T-helper 2 cell treated with Interferon-gamma antibody and Interleukin-4, amounts not matched to agents 5 μg/mL and 100 μg/mL, for 36 hours (primary cell): ENCODE data around the gene GABRB3.

ENCODE experiments used
- DNase-seq: peaks from one replicate; pipeline ENCODE4 v3.0.0; 2021; ENCODE audit warnings: low spot score
- H3K27ac Mint-ChIP-seq: one replicate; pipeline ENCODE4 v1.8.0; 2021; ENCODE audit warnings: mild to moderate bottlenecking, mixed read lengths
- H3K27me3 Mint-ChIP-seq: one replicate; pipeline ENCODE4 v1.8.0; 2021; ENCODE audit warnings: low read depth, mixed read lengths
- H3K36me3 Mint-ChIP-seq: one replicate; pipeline ENCODE4 v1.8.0; 2021; ENCODE audit warnings: low read depth, mixed read lengths
- H3K4me1 Mint-ChIP-seq: one replicate; pipeline ENCODE4 v1.8.0; 2021; ENCODE audit warnings: low read depth, mixed read lengths
- H3K4me3 Mint-ChIP-seq: one replicate; pipeline ENCODE4 v1.8.0; 2022; ENCODE audit warnings: mild to moderate bottlenecking, moderate library complexity, mixed read lengths
- H3K9me3 Mint-ChIP-seq: one replicate; pipeline ENCODE4 v1.8.0; 2021; ENCODE audit warnings: mixed read lengths

GABRB3 gene

GRCh38 chr15:26676115-26676514 lies 96.8 kb downstream of the GABRB3 start:
- H3K9me3 Mint-ChIP-seq: peaks cover 42% of the 10 kb centered on the region
- no peak overlapping the region for H3K27ac Mint-ChIP-seq
- DNase-seq: no peak
- H3K27me3 Mint-ChIP-seq: no peaks in the 10 kb centered on the region
- H3K36me3 Mint-ChIP-seq: no peaks in the 10 kb centered on the region
- no peak overlapping the region for H3K4me3 Mint-ChIP-seq
- no peaks in the 10 kb centered on the region for H3K4me1 Mint-ChIP-seq

- no peak for DNase-seq
- H3K27ac Mint-ChIP-seq: no peak overlapping the region
- H3K4me1 Mint-ChIP-seq: no peaks in the 10 kb centered on the region
- no peaks in the 10 kb centered on the region for H3K36me3 Mint-ChIP-seq
- no peaks in the 10 kb centered on the region for H3K27me3 Mint-ChIP-seq
- no peak overlapping the region for H3K4me3 Mint-ChIP-seq
- peaks cover 38% of the 10 kb centered on the region for H3K9me3 Mint-ChIP-seq
Measured at GRCh38 chr15:26674467-26674866, 98.4 kb downstream of the GABRB3 start.

- no peak for DNase-seq
- Mint-ChIP-seq H3K4me3 (no peak overlapping the region), H3K9me3 (peaks cover 48% of the 10 kb centered on the region), H3K27me3 (no peaks in the 10 kb centered on the region), H3K27ac (no peak overlapping the region), H3K4me1 (no peaks in the 10 kb centered on the region), H3K36me3 (no peaks in the 10 kb centered on the region)
Measured at GRCh38 chr15:26673445-26673844, 99.4 kb downstream of the GABRB3 start.

- Mint-ChIP-seq H3K27me3 (no peaks in the 10 kb centered on the region), H3K36me3 (no peaks in the 10 kb centered on the region), H3K4me3 (no peak overlapping the region), H3K27ac (no peak overlapping the region), H3K9me3 (peaks cover 38% of the 10 kb centered on the region), H3K4me1 (no peaks in the 10 kb centered on the region)
- DNase-seq: no peak
Measured at GRCh38 chr15:26670116-26670515, 102.8 kb downstream of the GABRB3 start.

GRCh38 chr15:26667222-26667988 lies 105.5 kb downstream of the GABRB3 start:
- Mint-ChIP-seq H3K4me1 (no peaks in the 10 kb centered on the region), H3K9me3 (peaks cover 30% of the 10 kb centered on the region), H3K36me3 (no peaks in the 10 kb centered on the region), H3K27me3 (no peaks in the 10 kb centered on the region), H3K27ac (no peak overlapping the region), H3K4me3 (no peak overlapping the region)
- DNase-seq: no peak

GRCh38 chr15:26665957-26666791 lies 106.7 kb downstream of the GABRB3 start:
- no peaks in the 10 kb centered on the region for H3K27me3 Mint-ChIP-seq
- no peaks in the 10 kb centered on the region for H3K4me1 Mint-ChIP-seq
- H3K36me3 Mint-ChIP-seq: no peaks in the 10 kb centered on the region
- DNase-seq: no peak
- H3K4me3 Mint-ChIP-seq: no peak overlapping the region
- H3K27ac Mint-ChIP-seq: no peak overlapping the region
- peaks cover 29% of the 10 kb centered on the region for H3K9me3 Mint-ChIP-seq

- H3K4me3 Mint-ChIP-seq: no peak overlapping the region
- H3K36me3 Mint-ChIP-seq: no peaks in the 10 kb centered on the region
- H3K27ac Mint-ChIP-seq: no peak overlapping the region
- H3K9me3 Mint-ChIP-seq: peaks cover 31% of the 10 kb centered on the region
- no peak for DNase-seq
- H3K4me1 Mint-ChIP-seq: no peaks in the 10 kb centered on the region
- no peaks in the 10 kb centered on the region for H3K27me3 Mint-ChIP-seq
Measured at GRCh38 chr15:26662283-26662682, 110.6 kb downstream of the GABRB3 start.

GRCh38 chr15:26661748-26662147 lies 111.1 kb downstream of the GABRB3 start:
- no peak for DNase-seq
- no peaks in the 10 kb centered on the region for H3K4me1 Mint-ChIP-seq
- H3K27me3 Mint-ChIP-seq: no peaks in the 10 kb centered on the region
- H3K27ac Mint-ChIP-seq: no peak overlapping the region
- H3K9me3 Mint-ChIP-seq: peaks cover 36% of the 10 kb centered on the region
- H3K4me3 Mint-ChIP-seq: no peak overlapping the region
- no peaks in the 10 kb centered on the region for H3K36me3 Mint-ChIP-seq

- DNase-seq: no peak
- no peaks in the 10 kb centered on the region for H3K27me3 Mint-ChIP-seq
- no peaks in the 10 kb centered on the region for H3K36me3 Mint-ChIP-seq
- no peak overlapping the region for H3K4me3 Mint-ChIP-seq
- H3K4me1 Mint-ChIP-seq: no peaks in the 10 kb centered on the region
- H3K9me3 Mint-ChIP-seq: peaks cover 40% of the 10 kb centered on the region
- no peak overlapping the region for H3K27ac Mint-ChIP-seq
Measured at GRCh38 chr15:26661107-26661506, 111.8 kb downstream of the GABRB3 start.

GRCh38 chr15:26660241-26660640 lies 112.6 kb downstream of the GABRB3 start:
- H3K4me3 Mint-ChIP-seq: no peak overlapping the region
- no peaks in the 10 kb centered on the region for H3K4me1 Mint-ChIP-seq
- peaks cover 44% of the 10 kb centered on the region for H3K9me3 Mint-ChIP-seq
- no peak overlapping the region for H3K27ac Mint-ChIP-seq
- H3K27me3 Mint-ChIP-seq: no peaks in the 10 kb centered on the region
- DNase-seq: no peak
- no peaks in the 10 kb centered on the region for H3K36me3 Mint-ChIP-seq

- H3K9me3 Mint-ChIP-seq: peaks cover 41% of the 10 kb centered on the region
- no peak overlapping the region for H3K4me3 Mint-ChIP-seq
- H3K27me3 Mint-ChIP-seq: no peaks in the 10 kb centered on the region
- H3K4me1 Mint-ChIP-seq: no peaks in the 10 kb centered on the region
- no peaks in the 10 kb centered on the region for H3K36me3 Mint-ChIP-seq
- DNase-seq: no peak
- H3K27ac Mint-ChIP-seq: no peak overlapping the region
Measured at GRCh38 chr15:26658290-26658689, 114.6 kb downstream of the GABRB3 start.

GRCh38 chr15:26656080-26656479 lies 116.8 kb downstream of the GABRB3 start:
- H3K4me1 Mint-ChIP-seq: no peaks in the 10 kb centered on the region
- H3K36me3 Mint-ChIP-seq: no peaks in the 10 kb centered on the region
- H3K27ac Mint-ChIP-seq: no peak overlapping the region
- H3K4me3 Mint-ChIP-seq: no peak overlapping the region
- peaks cover 45% of the 10 kb centered on the region for H3K9me3 Mint-ChIP-seq
- DNase-seq: no peak
- no peaks in the 10 kb centered on the region for H3K27me3 Mint-ChIP-seq

- Mint-ChIP-seq H3K4me3 (no peak overlapping the region), H3K36me3 (peaks cover 3% of the 10 kb centered on the region), H3K27me3 (no peaks in the 10 kb centered on the region)
Measured at GRCh38 chr15:26651909-26652308, 121.0 kb downstream of the GABRB3 start.

GRCh38 chr15:26648676-26649075 lies 124.2 kb downstream of the GABRB3 start:
- Mint-ChIP-seq H3K27ac (no peak overlapping the region), H3K27me3 (no peaks in the 10 kb centered on the region), H3K9me3 (peaks cover 46% of the 10 kb centered on the region), H3K36me3 (peaks cover 3% of the 10 kb centered on the region), H3K4me3 (no peak overlapping the region), H3K4me1 (no peaks in the 10 kb centered on the region)
- DNase-seq: no peak

More at GRCh38 chr15:26651909-26652308, 121.0 kb downstream of the GABRB3 start:
- Mint-ChIP-seq H3K9me3 (peaks cover 55% of the 10 kb centered on the region), H3K27ac (no peak overlapping the region), H3K4me1 (no peaks in the 10 kb centered on the region)
- DNase-seq: no peak
